ENCODE measurements around the gene CSRNP3. TPM values are rescaled to one million over a fixed set of nuclear protein-coding genes. Genes with fewer than 3 reads are reported as not detected.

Gene CSRNP3
- total RNA-seq, 1 experiment from 2014 or later: 1.3 TPM

- ChIA-PET CTCF (no interaction called here), POLR2A (no interaction called here)
- Histone ChIP-seq H3K4me1 (no peaks in the 10 kb centered on the region), H3K4me3 (ENCODE audit: low read depth, low read length) (no peak overlapping the region), H3K36me3 (ENCODE audit: control insufficient read depth, insufficient read depth, low read length) (no peaks in the 10 kb centered on the region), H3K9me3 (no peaks in the 10 kb centered on the region), H3K27me3 (replicated peaks; ENCODE audit: control insufficient read depth, insufficient read depth, low read length) (no peaks in the 10 kb centered on the region)
- TF ChIP-seq CTCF (IDR thresholded peaks at IDR 0.05; ENCODE audit: insufficient read depth in 1 of 2, low read depth in 1 of 2, low read length in 1 of 2, severe bottlenecking in 1 of 2, unreplicated experiment in 1 of 2): no peak
- Mint-ChIP-seq H3K27ac (ENCODE audit: unreplicated experiment) (no peak overlapping the region), H3K36me3 (ENCODE audit: insufficient read depth, unreplicated experiment) (no peaks in the 10 kb centered on the region), H3K4me1 (ENCODE audit: low read depth, unreplicated experiment) (no peaks in the 10 kb centered on the region), H3K4me3 (ENCODE audit: unreplicated experiment) (no peak overlapping the region), H3K9me3 (ENCODE audit: unreplicated experiment) (no peaks in the 10 kb centered on the region), H3K27me3 (ENCODE audit: insufficient read depth, unreplicated experiment) (peaks cover 3% of the 10 kb centered on the region)
- intact Hi-C loops (cut with micrococcal nuclease; ENCODE audit: unreplicated experiment): no loop called here
- no peak for DNase-seq
- BruUV-seq (replicated peaks): no TSS peak
Measured at GRCh38 chr2:165499131-165499530, 29.6 kb downstream of the CSRNP3 start.

- H3K27me3 Mint-ChIP-seq (ENCODE audit: insufficient read depth, unreplicated experiment): peaks cover 3% of the 10 kb centered on the region
- no peaks in the 10 kb centered on the region for H3K36me3 Mint-ChIP-seq (ENCODE audit: insufficient read depth, unreplicated experiment)
- H3K4me1 ChIP-seq: no peaks in the 10 kb centered on the region
- no peak for TF ChIP-seq CTCF (IDR thresholded peaks at IDR 0.05; ENCODE audit: insufficient read depth in 1 of 2, low read depth in 1 of 2, low read length in 1 of 2, severe bottlenecking in 1 of 2, unreplicated experiment in 1 of 2)
- H3K4me3 Mint-ChIP-seq (ENCODE audit: unreplicated experiment): no peak overlapping the region
- no peaks in the 10 kb centered on the region for H3K9me3 ChIP-seq
- ChIA-PET CTCF (no interaction called here), POLR2A (no interaction called here)
- no peaks in the 10 kb centered on the region for H3K36me3 ChIP-seq (ENCODE audit: control insufficient read depth, insufficient read depth, low read length)
- intact Hi-C loops (cut with micrococcal nuclease; ENCODE audit: unreplicated experiment): no loop called here
- no TSS peak for BruUV-seq (replicated peaks)
- H3K27ac Mint-ChIP-seq (ENCODE audit: unreplicated experiment): no peak overlapping the region
- H3K27me3 ChIP-seq (replicated peaks; ENCODE audit: control insufficient read depth, insufficient read depth, low read length): no peaks in the 10 kb centered on the region
- H3K9me3 Mint-ChIP-seq (ENCODE audit: unreplicated experiment): no peaks in the 10 kb centered on the region
- DNase-seq: no peak
- no peak overlapping the region for H3K4me3 ChIP-seq (ENCODE audit: low read depth, low read length)
- no peaks in the 10 kb centered on the region for H3K4me1 Mint-ChIP-seq (ENCODE audit: low read depth, unreplicated experiment)
Measured at GRCh38 chr2:165500001-165500400, 30.5 kb downstream of the CSRNP3 start.

- no peak for DNase-seq
- Mint-ChIP-seq H3K4me1 (ENCODE audit: low read depth, unreplicated experiment) (no peaks in the 10 kb centered on the region), H3K27me3 (ENCODE audit: insufficient read depth, unreplicated experiment) (peaks cover 3% of the 10 kb centered on the region), H3K4me3 (ENCODE audit: unreplicated experiment) (no peak overlapping the region), H3K36me3 (ENCODE audit: insufficient read depth, unreplicated experiment) (no peaks in the 10 kb centered on the region), H3K9me3 (ENCODE audit: unreplicated experiment) (no peaks in the 10 kb centered on the region), H3K27ac (ENCODE audit: unreplicated experiment) (no peak overlapping the region)
- no peaks in the 10 kb centered on the region for H3K36me3 ChIP-seq (ENCODE audit: control insufficient read depth, insufficient read depth, low read length)
- ChIA-PET POLR2A (no interaction called here), CTCF (no interaction called here)
- H3K4me1 ChIP-seq: peaks cover 4% of the 10 kb centered on the region; the same call in 1 of the 2 replicates
- BruUV-seq (replicated peaks): no TSS peak
- H3K27me3 ChIP-seq (replicated peaks; ENCODE audit: control insufficient read depth, insufficient read depth, low read length): no peaks in the 10 kb centered on the region
- H3K9me3 ChIP-seq: no peaks in the 10 kb centered on the region
- H3K4me3 ChIP-seq (ENCODE audit: low read depth, low read length): no peak overlapping the region
- intact Hi-C loops (cut with micrococcal nuclease; ENCODE audit: unreplicated experiment): no loop called here
- no peak for TF ChIP-seq CTCF (IDR thresholded peaks at IDR 0.05; ENCODE audit: insufficient read depth in 1 of 2, low read depth in 1 of 2, low read length in 1 of 2, severe bottlenecking in 1 of 2, unreplicated experiment in 1 of 2)
Measured at GRCh38 chr2:165500816-165501215, 31.3 kb downstream of the CSRNP3 start.

Measured in Caco-2 (cell line).